ENCODE results near the gene TAF4B.
"Not testable (repeated sequence)": the region's sequence is repeated elsewhere in the genome, so short reads cannot be mapped to it uniquely, and the experiment has no call there.

Gene TAF4B

GRCh38 chr18:26238718-26239117 lies 12.5 kb downstream of the TAF4B start:
- DNase-seq (ENCODE audit: low read depth) = not testable (repeated sequence)

GRCh38 chr18:26242392-26242791 lies 16.1 kb downstream of the TAF4B start:
- not testable (repeated sequence) for DNase-seq (ENCODE audit: low read depth)

GRCh38 chr18:26245434-26245833 lies 19.2 kb downstream of the TAF4B start:
- DNase-seq (ENCODE audit: low read depth) = not testable (repeated sequence)

GRCh38 chr18:26252411-26252810 lies 26.2 kb downstream of the TAF4B start:
- DNase-seq (ENCODE audit: low read depth) = no peak

GRCh38 chr18:26254808-26255207 lies 28.6 kb downstream of the TAF4B start:
- not testable (repeated sequence) for DNase-seq (ENCODE audit: low read depth)

GRCh38 chr18:26255695-26256622 lies 29.7 kb downstream of the TAF4B start:
- DNase-seq (ENCODE audit: low read depth) = no peak

- no peak for DNase-seq (ENCODE audit: low read depth)
Measured at GRCh38 chr18:26258711-26259110, 32.5 kb downstream of the TAF4B start.

- not testable (repeated sequence) for DNase-seq (ENCODE audit: low read depth)
Measured at GRCh38 chr18:26259416-26259815, 33.2 kb downstream of the TAF4B start.

GRCh38 chr18:26262156-26262555 lies 35.9 kb downstream of the TAF4B start:
- no peak for DNase-seq (ENCODE audit: low read depth)

- no peak for DNase-seq (ENCODE audit: low read depth)
Measured at GRCh38 chr18:26267357-26267930, 41.2 kb downstream of the TAF4B start.

- DNase-seq (ENCODE audit: low read depth) = no peak
Measured at GRCh38 chr18:26268454-26268853, 42.2 kb downstream of the TAF4B start.

- DNase-seq (ENCODE audit: low read depth) = no peak
Measured at GRCh38 chr18:26271917-26272549, 45.8 kb downstream of the TAF4B start.

GRCh38 chr18:26277374-26277773 lies 51.1 kb downstream of the TAF4B start:
- DNase-seq (ENCODE audit: low read depth) = no peak

- DNase-seq (ENCODE audit: low read depth) = no peak
Measured at GRCh38 chr18:26279428-26279827, 53.2 kb downstream of the TAF4B start.

- DNase-seq (ENCODE audit: low read depth) = no peak
Measured at GRCh38 chr18:26286008-26286407, 59.8 kb downstream of the TAF4B start.

- DNase-seq (ENCODE audit: low read depth) = no peak
Measured at GRCh38 chr18:26287644-26288043, 61.4 kb downstream of the TAF4B start.

- DNase-seq (ENCODE audit: low read depth) = no peak
Measured at GRCh38 chr18:26290385-26290784, 64.1 kb downstream of the TAF4B start.

- no peak for DNase-seq (ENCODE audit: low read depth)
Measured at GRCh38 chr18:26293982-26294381, 67.7 kb downstream of the TAF4B start.

GRCh38 chr18:26298107-26298506 lies 71.9 kb downstream of the TAF4B start:
- DNase-seq (ENCODE audit: low read depth) = no peak

- DNase-seq (ENCODE audit: low read depth) = peak; percentile 30
Measured at GRCh38 chr18:26301681-26302080, 75.4 kb downstream of the TAF4B start.

- DNase-seq (ENCODE audit: low read depth) = not testable (repeated sequence)
Measured at GRCh38 chr18:26303222-26303621, 77.0 kb downstream of the TAF4B start.

GRCh38 chr18:26304511-26304910 lies 78.3 kb downstream of the TAF4B start:
- DNase-seq (ENCODE audit: low read depth) = no peak

Measured in non-pigmented ciliary epithelial cell (primary cell).